Panc1 (cell line): ENCODE data around the gene UNC45B. TPM values are rescaled to one million over a fixed set of nuclear protein-coding genes. Genes with fewer than 3 reads are reported as not detected.

Experiments used
- ATAC-seq: fragments of 200-7000 bp; cut with Tn5 transposase; 2 replicates; pipeline ENCODE4 v1.9.1; 2020; ENCODE audit warnings: mild to moderate bottlenecking, moderate library complexity
- Bru-seq: library from RNA; stranded (reverse); fragments of 400-500 nt; gene quantifications from one replicate; lab custom pipeline; 2021; lab: Mats Ljungman, UMichigan
- BruChase-seq, 2 experiments: library from RNA; stranded (reverse); fragments of 400-500 nt; gene quantifications; one replicate each; lab custom pipeline; 2021; lab: Mats Ljungman, UMichigan
- BruUV-seq: library from RNA; stranded (reverse); fragments of 400-500 nt; replicated peaks from 2 replicates; lab custom pipeline; 2021; lab: Mats Ljungman, UMichigan
- CTCF ChIA-PET: fragments of 300-600 bp; sonication (Branson Sonifier 250); formaldehyde crosslinking; loops from one replicate; lab custom pipeline; 2022; ENCODE audit warnings: antibody characterized with exemption; lab: Charles Lee
- POLR2A ChIA-PET: fragments of 300-600 bp; sonication (Branson Sonifier 250); formaldehyde crosslinking; loops from one replicate; lab custom pipeline; 2022; ENCODE audit warnings: antibody characterized with exemption; lab: Charles Lee
- DNase-seq: peaks from one replicate; pipeline ENCODE4 v3.0.0-alpha.2; 2010; ENCODE audit warnings: low read depth, low spot score
- H3K27ac ChIP-seq: 2 replicates; pipeline ENCODE4 v1.5.1; 2011; ENCODE audit warnings: mild to moderate bottlenecking, low read length, inconsistent platforms
- H3K27me3 ChIP-seq: fragments of 200-500 bp; sonication (Bioruptor generic); 2 replicates; pipeline ENCODE4 v1.6.0; 2014; ENCODE audit warnings: low read length, inconsistent platforms; ENCODE audit not compliant: control insufficient read depth, insufficient read depth
- H3K36me3 ChIP-seq: fragments of 200-500 bp; sonication (Bioruptor generic); 2 replicates; pipeline ENCODE4 v1.5.1; 2014; ENCODE audit warnings: inconsistent platforms, mild to moderate bottlenecking, low read length, moderate library complexity; ENCODE audit not compliant: control insufficient read depth, insufficient read depth
- H3K4me1 ChIP-seq: 2 replicates; pipeline ENCODE4 v1.5.1; 2011; ENCODE audit warnings: inconsistent platforms, mild to moderate bottlenecking, low read length, moderate library complexity; ENCODE audit not compliant: control insufficient read depth, insufficient read depth
- H3K4me3 ChIP-seq, 2 experiments: 2 replicates each; pipeline ENCODE4 v1.5.1; 2011 to 2012; ENCODE audit warnings: low read depth in 2 of 2, low read length in 2 of 2, mild to moderate bottlenecking in 2 of 2, inconsistent platforms in 1 of 2, moderate library complexity in 1 of 2
- H3K9me3 ChIP-seq: fragments of 200-500 bp; sonication (Bioruptor generic); 2 replicates; pipeline ENCODE4 v1.5.1; 2014; ENCODE audit warnings: low read depth, mild to moderate bottlenecking, inconsistent platforms, low read length, moderate library complexity; ENCODE audit not compliant: control insufficient read depth, insufficient read depth
- CTCF ChIP-seq: fragments of 450-650 bp; IDR thresholded peaks from 2 replicates; pipeline ENCODE4 v1.5.1; 2017; ENCODE audit warnings: mild to moderate bottlenecking
- POLR2AphosphoS5 ChIP-seq: IDR thresholded peaks from 2 replicates; pipeline ENCODE4 v1.6.1; 2012; ENCODE audit warnings: mild to moderate bottlenecking, low read depth, low read length, moderate library complexity
- SIN3A ChIP-seq: IDR thresholded peaks from 2 replicates; pipeline ENCODE4 v1.6.1; 2012; ENCODE audit warnings: low read depth, mild to moderate bottlenecking, low read length, moderate library complexity, borderline replicate concordance; ENCODE audit not compliant: insufficient read depth
- TCF7L2 ChIP-seq: IDR thresholded peaks from 2 replicates; pipeline ENCODE4 v1.6.1; 2011; ENCODE audit warnings: mild to moderate bottlenecking, low read depth, low read length, inconsistent platforms
- in situ Hi-C: cut with HindIII; loops from 2 replicates; pipeline ENCODE4 v1.10.0; 2016; ENCODE audit warnings: low sequenced_read_pairs, low pct_unique_long_range_greater_than_20kb
- intact Hi-C: fragments of 100-400 bp; cut with micrococcal nuclease; formaldehyde crosslinking; loops from one replicate; pipeline ENCODE4 v1.10.0; 2022; ENCODE audit not compliant: unreplicated experiment
- long read RNA-seq: library from polyadenylated mRNA; unstranded; transcript quantifications from one replicate; pipeline ENCODE4 v2.0.0, GENCODE V29; 2021; ENCODE audit not compliant: unreplicated experiment
- polyA plus RNA-seq: library from polyadenylated mRNA; unstranded; fragments of >200 nt; gene quantifications from one replicate; pipeline ENCODE4 v1.2.1, GENCODE V29; 2012; ENCODE audit warnings: missing spikeins; ENCODE audit not compliant: insufficient read length
- total RNA-seq: library from RNA; stranded (reverse); gene quantifications from one replicate; pipeline ENCODE4 v1.2.1, GENCODE V29; 2021; ENCODE audit not compliant: unreplicated experiment
- TF ChIP-seq, protein P1 (sequence below), 2 experiments: IDR thresholded peaks; 2 replicates each; pipeline ENCODE4 v1.6.1; 2011 to 2012; ENCODE audit warnings: low read depth in 2 of 2, control low read depth in 1 of 2, low read length in 1 of 2, mild to moderate bottlenecking in 1 of 2, moderate library complexity in 1 of 2; ENCODE audit not compliant: insufficient read depth in 1 of 2

The UNC45B gene
- total RNA-seq (not detected), Bru-seq, nascent RNA (not detected), BruChase-seq, experiment 1, labeled RNA remaining after a 2-hour chase (not detected), BruChase-seq, experiment 2, labeled RNA remaining after a 6-hour chase (not detected)
- not detected for polyA plus RNA-seq
- long read RNA-seq = 0 reads

DNA sequence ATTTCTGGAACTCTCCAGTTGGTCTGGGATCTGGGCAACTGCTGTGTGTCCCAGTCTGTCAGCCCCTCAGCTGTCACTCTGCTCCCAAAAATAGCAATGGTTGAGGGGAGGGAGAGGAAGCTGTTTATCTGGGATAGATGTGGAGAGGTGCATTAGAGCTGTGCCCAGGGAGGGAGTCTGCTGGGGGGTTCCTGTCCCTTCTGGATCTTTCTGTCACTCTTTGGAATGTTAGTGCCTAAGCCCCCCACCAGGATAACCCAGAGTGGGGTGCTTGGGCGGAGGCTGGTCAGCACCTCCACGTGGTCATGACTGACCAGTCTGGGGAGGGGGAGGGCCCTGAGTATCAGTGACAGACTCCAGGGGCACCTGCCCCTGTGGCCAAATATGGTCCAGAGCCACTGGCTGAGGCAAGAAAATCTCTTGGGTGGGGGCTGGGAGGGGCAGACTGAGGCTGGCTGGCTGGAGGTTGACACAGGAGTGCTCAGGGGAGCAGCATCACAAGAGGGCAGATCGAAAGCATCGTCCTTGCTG, at the start of gene UNC45B:
Gene UNC45B (plus strand): TSS at position 443 of the 531 bp plus-strand sequence. CDS start 447 bp downstream, outside the sequence.
- H3K4me3 ChIP-seq = no peak within 1 kb of the TSS
- H3K4me1 ChIP-seq = no peaks in the 10 kb centered on the region
- in situ Hi-C loops (no loop called here), intact Hi-C loops (no loop called here)
- H3K9me3 ChIP-seq = no peaks in the 10 kb centered on the region
- ATAC-seq (no peak), DNase-seq (no peak)
- H3K27ac ChIP-seq = no peak within 1 kb of the TSS
- 0 out of 2 replicates have a peak, but pooled peaks cover 2% of the 10 kb centered on the region for H3K27me3 ChIP-seq
- TF ChIP-seq SIN3A (no peak), TCF7L2 (no peak), CTCF (no peak), POLR2AphosphoS5 (no peak)
- TF ChIP-seq, protein P1, sequence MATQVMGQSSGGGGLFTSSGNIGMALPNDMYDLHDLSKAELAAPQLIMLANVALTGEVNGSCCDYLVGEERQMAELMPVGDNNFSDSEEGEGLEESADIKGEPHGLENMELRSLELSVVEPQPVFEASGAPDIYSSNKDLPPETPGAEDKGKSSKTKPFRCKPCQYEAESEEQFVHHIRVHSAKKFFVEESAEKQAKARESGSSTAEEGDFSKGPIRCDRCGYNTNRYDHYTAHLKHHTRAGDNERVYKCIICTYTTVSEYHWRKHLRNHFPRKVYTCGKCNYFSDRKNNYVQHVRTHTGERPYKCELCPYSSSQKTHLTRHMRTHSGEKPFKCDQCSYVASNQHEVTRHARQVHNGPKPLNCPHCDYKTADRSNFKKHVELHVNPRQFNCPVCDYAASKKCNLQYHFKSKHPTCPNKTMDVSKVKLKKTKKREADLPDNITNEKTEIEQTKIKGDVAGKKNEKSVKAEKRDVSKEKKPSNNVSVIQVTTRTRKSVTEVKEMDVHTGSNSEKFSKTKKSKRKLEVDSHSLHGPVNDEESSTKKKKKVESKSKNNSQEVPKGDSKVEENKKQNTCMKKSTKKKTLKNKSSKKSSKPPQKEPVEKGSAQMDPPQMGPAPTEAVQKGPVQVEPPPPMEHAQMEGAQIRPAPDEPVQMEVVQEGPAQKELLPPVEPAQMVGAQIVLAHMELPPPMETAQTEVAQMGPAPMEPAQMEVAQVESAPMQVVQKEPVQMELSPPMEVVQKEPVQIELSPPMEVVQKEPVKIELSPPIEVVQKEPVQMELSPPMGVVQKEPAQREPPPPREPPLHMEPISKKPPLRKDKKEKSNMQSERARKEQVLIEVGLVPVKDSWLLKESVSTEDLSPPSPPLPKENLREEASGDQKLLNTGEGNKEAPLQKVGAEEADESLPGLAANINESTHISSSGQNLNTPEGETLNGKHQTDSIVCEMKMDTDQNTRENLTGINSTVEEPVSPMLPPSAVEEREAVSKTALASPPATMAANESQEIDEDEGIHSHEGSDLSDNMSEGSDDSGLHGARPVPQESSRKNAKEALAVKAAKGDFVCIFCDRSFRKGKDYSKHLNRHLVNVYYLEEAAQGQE (IDR thresholded peaks at IDR 0.05; ENCODE audit: insufficient read depth in 1 of 2, low read depth in 2 of 2, low read length in 1 of 2) = no peak
- ChIA-PET POLR2A (interaction anchor here (0.6 kb wide), 1 partner anchor 534 kb away, joined by 3 read pairs; no protein-coding TSS in a partner anchor), CTCF (no interaction called here)
- BruUV-seq = no TSS peak
- H3K36me3 ChIP-seq = no peaks in the 10 kb centered on the region

DNA sequence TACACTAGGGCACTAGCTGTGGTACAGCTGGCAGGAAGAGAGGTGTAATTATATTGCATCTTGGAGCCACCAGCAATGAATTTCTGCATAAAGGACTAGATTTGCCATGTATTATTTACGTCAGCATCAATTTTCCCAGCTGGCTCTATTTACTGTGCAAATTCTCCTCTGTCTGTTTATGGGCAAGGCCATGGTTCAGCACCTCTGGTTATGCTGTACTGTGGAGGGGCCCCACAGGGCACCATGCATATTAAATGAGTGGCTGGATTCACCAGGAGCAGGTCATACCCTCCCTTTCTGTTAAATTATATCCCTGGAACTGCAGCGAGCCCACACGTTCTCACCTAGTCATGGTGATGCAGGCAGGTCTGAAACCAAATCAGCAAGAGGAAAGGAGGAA, 47.7 kb upstream of the UNC45B start:
- in situ Hi-C loops = no loop called here
- no TSS peak for BruUV-seq
- TF ChIP-seq, protein P1 (IDR thresholded peaks at IDR 0.05; ENCODE audit: insufficient read depth in 1 of 2, low read depth in 2 of 2, low read length in 1 of 2) = no peak
- TF ChIP-seq POLR2AphosphoS5 (no peak), TCF7L2 (no peak)

More for the DNA sequence above, 47.7 kb upstream of the UNC45B start:
- H3K36me3 ChIP-seq = no peaks in the 10 kb centered on the region
- H3K4me1 ChIP-seq = no peaks in the 10 kb centered on the region
- DNase-seq = no peak
- H3K27me3 ChIP-seq = no peaks in the 10 kb centered on the region
- no peak overlapping the region for H3K4me3 ChIP-seq
- ChIA-PET POLR2A (no interaction called here), CTCF (no interaction called here)
- H3K27ac ChIP-seq = no peak overlapping the region
- intact Hi-C loops = no loop called here
- no peak for ATAC-seq
- no peaks in the 10 kb centered on the region for H3K9me3 ChIP-seq
